T-helper 17 cell (primary cell): Measurements from ENCODE around the gene NKD1. TPM values are rescaled to one million over a fixed set of nuclear protein-coding genes. Genes with fewer than 3 reads are reported as not detected.
A peak's percentile ranks its signal among the peaks of the same experiment; 100 is the strongest.

Experiments
- ATAC-seq: fragments of 150-1000 bp; cut with Tn5 transposase; 2 replicates; pipeline ENCODE4 v1.10.0; 2021; ENCODE audit warnings: mild to moderate bottlenecking, moderate library complexity
- DNase-seq, 3 donors: peaks; one replicate each; pipeline versions ENCODE4 v3.0.0 to v3.0.0-alpha.2; 2020 to 2021
- H3K9me3 ChIP-seq: one replicate; pipeline ENCODE4 v1.7.0; 2013; ENCODE audit warnings: low read length, mild to moderate bottlenecking; ENCODE audit not compliant: control insufficient read depth, poor library complexity, severe bottlenecking
- H3K27ac Mint-ChIP-seq: one replicate; pipeline ENCODE4 v1.8.0; 2022; ENCODE audit warnings: mild to moderate bottlenecking, moderate library complexity, mixed read lengths
- H3K27me3 Mint-ChIP-seq: one replicate; pipeline ENCODE4 v1.8.0; 2022; ENCODE audit warnings: mixed read lengths
- H3K36me3 Mint-ChIP-seq: one replicate; pipeline ENCODE4 v1.8.0; 2022; ENCODE audit warnings: low read depth, mixed read lengths
- H3K4me1 Mint-ChIP-seq: one replicate; pipeline ENCODE4 v1.8.0; 2022; ENCODE audit warnings: mild to moderate bottlenecking, mixed read lengths
- H3K4me3 Mint-ChIP-seq: one replicate; pipeline ENCODE4 v1.8.0; 2022; ENCODE audit warnings: mild to moderate bottlenecking, moderate library complexity, mixed read lengths
- total RNA-seq, 4 donors: library from RNA in 2 of 4; stranded (reverse) in 2 of 4; gene quantifications; one replicate each; pipeline ENCODE4 v1.2.3 and lab custom pipeline; 2022 to 2026

The NKD1 gene
- total RNA-seq, 2 donors from 2014 or later, result 1.5 to 2.8 TPM

DNA sequence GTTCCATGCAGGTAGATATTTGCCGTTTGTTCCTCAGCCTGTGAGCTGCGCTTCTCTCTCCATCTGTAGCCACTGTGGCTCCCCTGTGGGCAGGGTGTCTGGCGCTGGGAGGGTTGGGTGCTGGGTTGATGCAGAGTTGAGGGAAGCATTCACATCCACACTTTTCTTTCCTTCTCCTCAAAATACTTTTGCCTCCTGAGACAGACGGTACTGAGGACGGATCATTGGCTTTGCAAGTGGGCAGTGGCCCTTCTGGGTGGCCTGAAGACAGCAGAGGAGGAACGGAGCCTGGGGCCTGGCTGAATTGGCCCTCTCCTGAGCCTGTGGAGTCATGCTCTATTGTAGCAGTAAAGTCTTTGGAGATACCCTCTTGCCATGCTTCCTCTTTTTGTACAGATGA lies 43.0 kb downstream of the NKD1 start:
- H3K4me3 Mint-ChIP-seq, result no peak overlapping the region
- H3K9me3 ChIP-seq, result no peaks in the 10 kb centered on the region
- no peak for ATAC-seq
- no peaks in the 10 kb centered on the region for H3K27me3 Mint-ChIP-seq
- DNase-seq, result no peak
- H3K36me3 Mint-ChIP-seq, result no peaks in the 10 kb centered on the region
- H3K27ac Mint-ChIP-seq, result peak overlapping the region; percentile 94
- peaks cover 8% of the 10 kb centered on the region for H3K4me1 Mint-ChIP-seq

DNA sequence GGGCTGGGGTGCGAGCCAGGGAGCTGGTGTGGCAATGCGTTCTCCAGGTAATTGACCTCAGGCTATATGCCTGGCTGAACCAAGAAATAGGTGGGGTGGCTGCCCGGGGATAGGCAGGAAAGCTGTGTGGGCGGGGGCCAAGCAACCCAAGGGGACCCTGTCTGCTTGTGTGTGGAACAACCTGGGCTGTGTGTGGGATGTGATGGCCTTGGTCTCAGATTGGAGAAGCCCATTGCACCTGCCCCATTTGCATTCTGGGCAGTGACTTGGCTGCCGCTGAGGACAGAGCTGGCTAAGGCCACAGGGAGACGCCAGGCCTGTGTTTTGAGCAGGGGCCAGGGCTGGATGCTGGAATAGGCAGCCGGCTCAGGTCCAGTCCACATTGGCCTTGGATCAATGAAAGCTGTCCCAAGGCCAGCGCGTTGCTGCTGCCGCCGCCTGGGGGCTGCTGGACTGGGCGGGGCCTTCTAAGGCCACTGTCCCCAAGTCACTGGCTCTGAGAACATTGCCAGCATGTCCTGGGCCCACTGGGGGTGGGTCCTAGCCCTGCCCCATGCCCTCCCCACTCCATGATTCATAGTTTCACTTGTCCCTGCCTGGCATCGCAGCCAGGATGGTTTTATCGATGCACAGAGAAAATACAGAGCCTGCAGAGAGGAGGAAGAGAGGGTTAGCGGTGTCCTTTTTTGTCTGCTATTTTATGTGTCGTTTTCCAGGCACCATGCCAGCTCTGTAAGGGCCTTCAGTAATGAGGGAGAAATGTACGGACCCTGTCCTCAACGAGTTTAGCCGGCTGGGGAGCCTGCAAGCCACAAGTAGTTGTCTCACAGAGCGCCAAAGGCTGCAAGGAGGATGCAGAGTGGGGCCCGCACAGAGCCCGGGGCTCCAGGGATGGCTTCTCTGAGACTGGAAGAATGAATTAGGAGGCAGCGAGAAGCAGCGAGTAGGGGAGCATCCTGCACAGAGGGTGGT lies 43.9 kb downstream of the NKD1 start:
- DNase-seq (no peak), ATAC-seq (no peak)
- H3K27ac Mint-ChIP-seq, result no peak overlapping the region
- peaks cover 10% of the 10 kb centered on the region for H3K4me1 Mint-ChIP-seq
- H3K27me3 Mint-ChIP-seq, result no peaks in the 10 kb centered on the region
- H3K36me3 Mint-ChIP-seq, result no peaks in the 10 kb centered on the region
- no peaks in the 10 kb centered on the region for H3K9me3 ChIP-seq
- no peak overlapping the region for H3K4me3 Mint-ChIP-seq

DNA sequence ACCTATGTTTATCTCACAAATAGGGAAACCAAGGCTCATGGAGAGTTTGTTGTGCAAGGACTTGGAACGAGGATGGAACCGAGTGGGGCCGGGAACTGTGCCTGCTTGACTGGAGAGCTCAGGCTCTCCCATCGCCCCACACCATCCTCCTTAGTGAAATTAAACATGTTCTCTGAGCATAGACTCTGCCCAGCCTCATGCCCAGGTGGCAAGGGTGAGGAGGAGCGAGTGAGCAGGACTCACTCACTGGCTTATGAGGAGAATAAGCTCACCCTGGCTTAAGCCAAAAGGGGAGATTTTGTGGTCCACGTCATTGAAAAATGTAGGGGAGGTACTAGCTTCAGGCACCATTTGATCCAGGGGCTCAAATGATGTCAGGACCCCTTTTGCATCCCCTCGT lies 44.8 kb downstream of the NKD1 start:
- no peak overlapping the region for H3K27ac Mint-ChIP-seq
- H3K9me3 ChIP-seq, result no peaks in the 10 kb centered on the region
- no peak for DNase-seq
- H3K27me3 Mint-ChIP-seq, result no peaks in the 10 kb centered on the region
- no peak for ATAC-seq
- no peaks in the 10 kb centered on the region for H3K36me3 Mint-ChIP-seq
- H3K4me1 Mint-ChIP-seq, result peaks cover 13% of the 10 kb centered on the region
- H3K4me3 Mint-ChIP-seq, result no peak overlapping the region

DNA sequence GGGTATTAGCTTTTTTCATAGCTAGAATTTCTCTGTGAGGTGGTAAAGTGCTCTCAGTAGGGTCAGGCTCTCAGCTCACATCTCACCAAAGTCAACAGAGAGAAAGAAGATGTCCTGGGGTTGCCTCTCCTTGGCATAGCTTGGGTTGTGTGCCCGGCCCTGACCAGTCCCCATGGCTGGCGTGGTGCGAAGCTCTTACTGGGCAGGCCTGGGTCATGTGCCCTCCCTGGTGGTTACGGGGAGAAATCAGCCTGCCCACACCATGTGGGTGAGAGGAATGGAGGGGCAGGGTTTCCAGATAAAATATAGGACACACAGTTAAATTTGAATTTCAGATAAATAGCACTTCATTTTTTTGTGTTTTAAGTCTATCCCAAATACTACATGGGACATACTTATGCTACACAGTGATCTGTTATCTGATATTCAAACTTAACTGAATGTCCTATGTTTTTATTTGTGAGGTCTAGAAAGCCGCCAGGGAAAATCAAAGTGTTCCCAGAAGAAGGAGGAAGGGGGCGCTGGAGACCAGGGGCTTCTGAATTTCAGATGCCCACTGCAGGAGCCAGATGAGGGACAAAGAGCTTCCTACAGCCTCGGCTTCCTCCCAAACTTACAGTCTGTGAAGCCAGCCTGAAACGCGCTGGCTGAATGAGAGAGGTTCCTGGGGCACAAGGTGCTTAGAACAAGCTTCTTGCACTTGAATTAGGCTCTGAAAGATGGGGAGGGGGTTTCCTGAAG lies 45.4 kb downstream of the NKD1 start:
- peaks cover 13% of the 10 kb centered on the region for H3K4me1 Mint-ChIP-seq
- H3K4me3 Mint-ChIP-seq, result no peak overlapping the region

DNA sequence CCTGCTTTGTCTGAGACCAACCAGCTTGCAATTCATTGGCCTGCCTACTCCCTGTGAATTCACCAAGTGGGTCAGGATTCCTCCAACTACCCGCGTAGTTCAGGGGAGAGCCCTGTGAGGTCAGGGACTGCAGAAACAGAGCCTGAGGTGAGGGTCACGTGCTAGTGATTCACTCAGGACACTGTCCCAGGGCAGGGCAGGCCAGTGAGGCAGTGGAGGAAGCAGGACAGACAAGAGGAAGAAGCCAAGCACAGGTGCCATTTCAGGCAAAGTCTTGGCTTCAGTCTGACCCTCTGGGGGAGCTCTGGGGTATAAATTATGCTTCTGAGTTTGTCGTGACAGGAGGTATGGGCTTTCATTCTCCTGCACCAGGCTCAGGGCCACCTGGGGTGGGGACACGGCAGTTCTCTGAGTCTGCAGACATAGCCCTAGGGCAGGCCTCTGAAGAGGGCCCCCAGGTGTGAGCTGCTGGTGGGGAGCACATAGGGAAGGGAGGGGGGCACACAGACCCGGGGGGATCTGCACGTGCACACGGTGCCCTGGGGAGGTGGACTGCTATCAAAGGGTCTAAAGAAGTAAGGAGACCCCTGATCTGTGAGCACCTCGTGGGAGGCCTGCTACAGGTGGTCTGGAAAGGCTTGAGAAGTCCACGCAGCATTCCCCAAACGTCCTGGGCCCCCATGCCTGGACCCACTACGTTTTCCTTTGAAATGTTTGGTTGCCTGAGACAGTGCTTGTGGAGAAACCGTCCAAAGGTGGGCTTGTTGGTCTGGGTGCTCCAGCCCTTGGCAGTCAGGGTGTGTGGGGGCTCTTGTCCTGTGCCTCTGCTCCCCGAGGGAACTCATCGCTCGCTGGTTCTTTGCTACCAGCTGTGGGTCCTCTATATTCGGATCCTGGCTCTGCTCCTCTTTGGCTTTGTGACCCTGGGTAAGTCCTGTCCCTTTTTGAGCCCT lies 46.4 kb downstream of the NKD1 start:
- H3K9me3 ChIP-seq, result no peaks in the 10 kb centered on the region
- Mint-ChIP-seq H3K36me3 (no peaks in the 10 kb centered on the region), H3K27ac (no peak overlapping the region), H3K27me3 (no peaks in the 10 kb centered on the region), H3K4me1 (peaks cover 8% of the 10 kb centered on the region), H3K4me3 (no peak overlapping the region)
- ATAC-seq (no peak), DNase-seq (no peak)

More for the DNA sequence above, 45.4 kb downstream of the NKD1 start:
- Mint-ChIP-seq H3K27ac (no peak overlapping the region), H3K27me3 (no peaks in the 10 kb centered on the region), H3K36me3 (no peaks in the 10 kb centered on the region)
- no peak for ATAC-seq
- no peaks in the 10 kb centered on the region for H3K9me3 ChIP-seq
- no peak for DNase-seq

DNA sequence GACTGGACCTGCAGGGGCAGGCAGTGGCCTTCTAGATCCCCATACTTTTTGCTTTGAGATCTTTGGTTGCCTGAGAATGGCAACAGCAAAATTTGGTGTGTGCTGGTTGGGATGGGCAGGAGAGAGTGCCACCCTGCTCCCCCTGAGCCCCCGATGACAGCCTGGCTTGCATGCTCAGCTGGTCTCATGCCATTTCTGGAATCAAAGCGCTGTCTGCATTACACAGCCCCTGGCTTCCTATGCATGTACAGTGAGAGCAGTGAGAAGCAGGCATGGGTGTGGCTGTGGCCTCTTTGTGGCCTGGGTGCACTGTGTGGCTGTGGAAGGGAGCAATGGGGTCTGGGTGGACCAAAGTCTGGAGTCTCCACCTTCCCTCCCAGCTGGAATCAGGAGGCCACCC lies 47.7 kb downstream of the NKD1 start:
- DNase-seq (no peak), ATAC-seq (no peak)
- Mint-ChIP-seq H3K36me3 (no peaks in the 10 kb centered on the region), H3K4me1 (peaks cover 11% of the 10 kb centered on the region), H3K4me3 (no peak overlapping the region), H3K27me3 (no peaks in the 10 kb centered on the region), H3K27ac (peak overlapping the region; percentile 32)
- H3K9me3 ChIP-seq, result no peaks in the 10 kb centered on the region

DNA sequence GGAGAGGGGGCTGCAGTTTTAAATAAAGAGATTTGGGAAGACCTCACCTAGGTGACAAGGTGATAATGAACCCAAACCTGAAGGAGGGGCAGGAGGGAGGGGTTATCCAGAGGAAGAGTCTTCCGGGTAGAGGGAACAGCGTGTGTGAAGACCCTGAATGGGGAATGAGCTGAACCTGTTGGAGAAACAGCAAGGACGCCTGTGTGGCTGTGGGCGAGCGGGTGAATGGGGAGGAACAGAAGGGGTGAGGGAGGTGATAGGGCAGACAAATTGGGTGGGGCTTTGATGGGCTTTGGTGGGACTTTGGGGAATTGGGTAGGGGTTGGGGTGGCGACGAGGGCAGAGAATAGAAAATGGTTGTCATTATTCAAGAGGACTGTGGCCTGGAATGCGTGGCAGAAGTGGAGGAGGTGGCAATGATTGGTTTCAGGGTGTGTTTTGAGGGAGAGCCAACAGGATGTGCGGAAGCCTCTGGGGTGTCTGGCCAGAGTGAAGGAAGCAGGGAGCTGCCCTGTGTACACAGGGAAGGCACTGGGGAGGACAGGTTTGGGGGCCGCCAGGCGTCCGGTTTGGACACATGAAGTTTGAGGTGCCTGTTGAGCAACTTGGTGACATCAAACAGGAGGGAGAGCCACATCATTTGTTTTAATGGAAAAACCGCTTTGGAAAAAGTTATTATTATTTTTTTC lies 48.7 kb downstream of the NKD1 start:
- no peaks in the 10 kb centered on the region for H3K36me3 Mint-ChIP-seq
- no peaks in the 10 kb centered on the region for H3K9me3 ChIP-seq
- no peak overlapping the region for H3K27ac Mint-ChIP-seq
- H3K4me3 Mint-ChIP-seq, result no peak overlapping the region
- peaks cover 12% of the 10 kb centered on the region for H3K4me1 Mint-ChIP-seq
- ATAC-seq (no peak), DNase-seq (no peak)
- H3K27me3 Mint-ChIP-seq, result no peaks in the 10 kb centered on the region

DNA sequence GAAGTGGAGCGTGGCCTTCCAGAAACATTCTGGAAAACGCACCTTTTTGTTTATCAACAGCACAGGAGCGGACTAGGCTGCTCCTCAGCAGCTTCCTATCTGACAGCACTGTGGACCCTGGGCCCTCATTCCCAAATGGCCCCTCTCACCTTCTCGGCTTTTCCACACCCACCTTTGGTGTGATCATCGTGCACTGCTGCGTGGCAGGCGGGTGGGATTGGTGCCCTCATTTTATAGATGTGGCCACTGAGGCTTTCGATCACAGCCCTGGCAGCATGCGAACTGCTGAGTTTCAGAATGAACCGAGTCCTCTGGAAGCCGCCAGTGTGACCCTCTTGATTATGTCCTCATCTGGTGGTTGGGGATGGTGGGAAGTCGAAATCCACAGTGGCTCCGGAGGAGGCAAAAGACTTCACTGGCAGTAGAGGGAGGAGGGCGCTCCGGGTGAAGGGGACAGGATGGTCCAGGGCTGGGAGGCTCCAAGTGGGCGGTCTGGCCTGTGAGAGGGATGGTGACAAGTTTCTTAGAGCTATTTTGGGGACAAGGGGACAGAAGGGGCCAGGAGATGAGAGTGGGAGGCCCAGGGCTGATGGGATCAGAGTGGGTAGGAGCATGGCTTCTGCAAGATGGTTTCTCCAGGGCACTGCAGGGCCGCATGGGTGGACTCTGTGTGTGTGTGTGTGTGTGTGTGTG lies 49.5 kb downstream of the NKD1 start:
- H3K27ac Mint-ChIP-seq, result peak overlapping the region; percentile 32
- H3K27me3 Mint-ChIP-seq, result no peaks in the 10 kb centered on the region
- DNase-seq, result no peak
- ATAC-seq, result no peak
- peaks cover 20% of the 10 kb centered on the region for H3K4me1 Mint-ChIP-seq
- H3K9me3 ChIP-seq, result no peaks in the 10 kb centered on the region
- no peaks in the 10 kb centered on the region for H3K36me3 Mint-ChIP-seq
- no peak overlapping the region for H3K4me3 Mint-ChIP-seq

DNA sequence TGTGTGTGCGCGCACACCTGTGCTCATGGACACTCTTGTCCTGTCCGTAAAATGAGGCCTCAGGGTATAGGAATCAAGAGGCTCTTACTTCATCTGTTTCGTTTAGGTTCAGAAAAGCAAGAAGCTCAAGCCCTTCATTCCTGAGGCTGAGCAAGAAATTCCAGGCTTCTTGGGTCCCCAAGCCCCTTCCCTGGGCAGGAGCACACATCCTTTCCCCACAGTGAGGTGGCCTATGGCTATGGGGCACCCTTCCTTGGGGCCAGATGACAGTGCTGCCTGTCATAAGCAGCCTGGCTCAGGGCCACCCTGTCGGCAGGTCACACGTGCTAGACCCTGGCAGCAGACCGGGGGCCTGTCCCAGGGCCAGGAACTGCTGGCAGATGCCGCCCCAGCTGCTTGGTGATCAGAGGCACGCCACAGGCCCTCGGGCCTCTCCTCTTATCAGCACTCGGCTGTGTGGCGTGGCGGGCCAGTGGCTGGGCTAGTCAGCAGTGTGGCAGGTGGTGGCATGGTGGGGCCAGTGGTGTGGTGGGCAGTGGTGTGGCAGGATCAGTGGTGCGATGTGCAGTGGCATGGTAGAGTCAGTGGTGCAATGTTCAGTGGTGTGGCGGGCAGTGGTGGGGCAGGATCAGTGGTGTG lies 50.2 kb downstream of the NKD1 start:
- ATAC-seq, result no peak
- DNase-seq, result no peak
- Mint-ChIP-seq H3K27ac (no peak overlapping the region), H3K36me3 (no peaks in the 10 kb centered on the region), H3K4me3 (no peak overlapping the region), H3K4me1 (peaks cover 27% of the 10 kb centered on the region), H3K27me3 (no peaks in the 10 kb centered on the region)
- no peaks in the 10 kb centered on the region for H3K9me3 ChIP-seq

DNA sequence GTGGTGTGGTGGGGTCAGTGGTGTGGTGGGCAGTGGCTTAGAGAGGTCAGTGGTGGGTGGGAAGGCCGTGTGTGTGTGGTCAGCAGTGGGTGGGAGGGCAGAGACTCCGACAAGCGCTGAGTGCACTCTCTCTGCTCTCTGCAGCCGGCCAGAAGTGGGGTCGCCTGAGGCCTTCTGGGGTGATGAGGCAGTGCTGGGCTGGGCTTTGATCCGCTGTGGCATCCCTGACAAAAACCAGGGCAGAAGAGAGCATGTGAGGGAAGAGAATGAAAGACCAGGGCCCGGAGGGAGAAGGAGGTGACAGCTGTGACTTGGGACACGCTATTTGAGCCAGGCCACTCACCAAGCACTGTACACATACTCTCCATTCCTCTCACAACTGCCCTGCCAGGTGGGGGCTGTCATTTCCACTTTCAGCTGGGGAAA lies 50.8 kb downstream of the NKD1 start:
- DNase-seq (no peak), ATAC-seq (no peak)
- Mint-ChIP-seq H3K36me3 (no peaks in the 10 kb centered on the region), H3K27ac (no peak overlapping the region), H3K4me1 (peaks cover 32% of the 10 kb centered on the region), H3K4me3 (no peak overlapping the region), H3K27me3 (no peaks in the 10 kb centered on the region)
- no peaks in the 10 kb centered on the region for H3K9me3 ChIP-seq

DNA sequence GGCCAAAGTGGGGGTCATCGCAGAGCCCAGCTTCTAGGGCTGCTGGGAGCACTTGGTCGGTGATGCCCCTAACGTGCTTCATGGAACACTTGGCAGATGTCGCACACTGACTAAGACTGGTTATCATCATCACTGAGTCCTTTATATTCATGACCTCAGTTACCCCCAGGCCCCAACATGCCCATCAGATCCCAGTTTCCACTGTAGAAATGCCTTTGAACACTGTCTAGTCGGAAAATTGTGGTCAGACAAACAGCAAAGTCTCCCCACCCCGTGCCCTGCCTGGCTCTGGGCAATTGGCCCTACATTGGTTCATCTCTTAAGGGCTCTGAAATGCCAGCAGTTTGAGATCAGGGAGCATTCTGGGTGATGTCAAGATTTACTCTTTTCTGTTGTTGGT lies 51.3 kb downstream of the NKD1 start:
- ATAC-seq, result no peak

More for the DNA sequence above, 51.3 kb downstream of the NKD1 start:
- Mint-ChIP-seq H3K27ac (no peak overlapping the region), H3K4me3 (no peak overlapping the region), H3K36me3 (no peaks in the 10 kb centered on the region), H3K4me1 (peaks cover 32% of the 10 kb centered on the region), H3K27me3 (no peaks in the 10 kb centered on the region)
- DNase-seq, result no peak
- no peaks in the 10 kb centered on the region for H3K9me3 ChIP-seq
